ENCODE results near the gene TNC.

TNC gene

DNA sequence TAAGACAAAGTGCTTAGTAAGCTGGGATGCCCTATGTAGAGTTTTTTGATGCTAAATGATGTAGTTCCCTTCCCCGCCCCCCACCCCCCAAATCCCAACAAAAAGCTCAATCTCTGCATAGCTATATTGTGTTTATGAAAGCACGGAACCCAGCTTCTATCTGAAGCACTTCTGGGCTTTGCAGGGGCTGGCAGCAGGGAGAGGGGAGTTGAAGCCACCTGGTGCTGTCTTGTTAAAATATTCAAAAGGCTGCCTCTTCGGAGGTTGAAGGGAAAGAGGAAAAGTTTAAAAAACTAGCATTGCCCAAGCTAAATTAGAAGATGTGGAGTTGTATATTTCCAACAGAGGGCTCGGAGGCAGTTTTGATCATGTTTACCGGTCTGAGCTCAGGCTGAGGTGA is 5.0 kb upstream of the TNC start:
- no peaks in the 10 kb centered on the region for H3K9me2 ChIP-seq (replicated peaks; ENCODE audit: insufficient read depth, low read length)
- no peak overlapping the region for H3K27ac ChIP-seq (ENCODE audit: low read depth, low read length)
- H2AFZ ChIP-seq (ENCODE audit: low read depth, low read length, severe bottlenecking) = no peak overlapping the region
- H4K20me1 ChIP-seq (ENCODE audit: low read depth, low read length) = no peaks in the 10 kb centered on the region
- H3K36me3 ChIP-seq (ENCODE audit: low read length) = no peaks in the 10 kb centered on the region
- H3K79me2 ChIP-seq (ENCODE audit: insufficient read depth, low read length) = no peaks in the 10 kb centered on the region
- no peaks in the 10 kb centered on the region; the same call in 1 of the 2 replicates for H3K27me3 ChIP-seq (ENCODE audit: low read length)
- H3K4me2 ChIP-seq (ENCODE audit: low read depth, low read length, poor library complexity, severe bottlenecking) = no peak overlapping the region
- H3K9ac ChIP-seq (ENCODE audit: low read length) = no peak overlapping the region
- H3F3A ChIP-seq (ENCODE audit: insufficient read depth) = no peaks in the 10 kb centered on the region
- no peak for TF ChIP-seq EZH2phosphoT487 (conservative IDR thresholded peaks at IDR 0.05; ENCODE audit: low read length)
- TF ChIP-seq, protein P1, sequence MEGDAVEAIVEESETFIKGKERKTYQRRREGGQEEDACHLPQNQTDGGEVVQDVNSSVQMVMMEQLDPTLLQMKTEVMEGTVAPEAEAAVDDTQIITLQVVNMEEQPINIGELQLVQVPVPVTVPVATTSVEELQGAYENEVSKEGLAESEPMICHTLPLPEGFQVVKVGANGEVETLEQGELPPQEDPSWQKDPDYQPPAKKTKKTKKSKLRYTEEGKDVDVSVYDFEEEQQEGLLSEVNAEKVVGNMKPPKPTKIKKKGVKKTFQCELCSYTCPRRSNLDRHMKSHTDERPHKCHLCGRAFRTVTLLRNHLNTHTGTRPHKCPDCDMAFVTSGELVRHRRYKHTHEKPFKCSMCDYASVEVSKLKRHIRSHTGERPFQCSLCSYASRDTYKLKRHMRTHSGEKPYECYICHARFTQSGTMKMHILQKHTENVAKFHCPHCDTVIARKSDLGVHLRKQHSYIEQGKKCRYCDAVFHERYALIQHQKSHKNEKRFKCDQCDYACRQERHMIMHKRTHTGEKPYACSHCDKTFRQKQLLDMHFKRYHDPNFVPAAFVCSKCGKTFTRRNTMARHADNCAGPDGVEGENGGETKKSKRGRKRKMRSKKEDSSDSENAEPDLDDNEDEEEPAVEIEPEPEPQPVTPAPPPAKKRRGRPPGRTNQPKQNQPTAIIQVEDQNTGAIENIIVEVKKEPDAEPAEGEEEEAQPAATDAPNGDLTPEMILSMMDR (IDR thresholded peaks at IDR 0.05; ENCODE audit: insufficient read depth, low read length, poor library complexity, severe bottlenecking) = no peak
- H3K4me3 ChIP-seq (ENCODE audit: insufficient read depth, low read length, poor library complexity, severe bottlenecking) = no peak overlapping the region
- H3K9me3 ChIP-seq (ENCODE audit: insufficient read depth, low read length) = no peaks in the 10 kb centered on the region

DNA sequence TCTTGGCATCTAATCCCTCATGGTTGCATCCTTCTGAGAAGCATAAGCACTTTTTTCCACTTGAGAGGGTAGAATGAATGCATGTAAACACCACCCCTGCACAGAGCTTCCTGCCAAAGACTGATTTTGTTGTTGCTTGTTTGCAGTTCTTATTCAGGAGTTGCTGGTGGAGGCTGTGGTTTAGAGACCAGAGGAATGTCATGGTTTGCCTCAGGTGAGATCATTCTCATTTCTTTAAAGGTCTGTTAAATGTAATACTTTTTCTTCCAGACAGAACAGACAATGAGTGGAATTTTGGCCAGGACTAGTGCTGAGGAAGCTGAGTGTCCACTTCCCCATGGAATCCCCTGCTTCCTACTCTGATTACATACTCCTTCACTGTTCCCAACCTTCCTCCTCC is 3.2 kb upstream of the TNC start:
- H3K9me3 ChIP-seq (ENCODE audit: insufficient read depth, low read length) = no peaks in the 10 kb centered on the region
- no peaks in the 10 kb centered on the region for H3K36me3 ChIP-seq (ENCODE audit: low read length)
- H3K4me3 ChIP-seq (ENCODE audit: insufficient read depth, low read length, poor library complexity, severe bottlenecking) = no peak overlapping the region
- no peak overlapping the region for H3K27ac ChIP-seq (ENCODE audit: low read depth, low read length)
- H4K20me1 ChIP-seq (ENCODE audit: low read depth, low read length) = no peaks in the 10 kb centered on the region
- H3K27me3 ChIP-seq (ENCODE audit: low read length) = no peaks in the 10 kb centered on the region; the same call in 1 of the 2 replicates
- no peak for TF ChIP-seq EZH2phosphoT487 (conservative IDR thresholded peaks at IDR 0.05; ENCODE audit: low read length)
- TF ChIP-seq, protein P1 (IDR thresholded peaks at IDR 0.05; ENCODE audit: insufficient read depth, low read length, poor library complexity, severe bottlenecking) = no peak
- H3K4me2 ChIP-seq (ENCODE audit: low read depth, low read length, poor library complexity, severe bottlenecking) = no peak overlapping the region
- H3F3A ChIP-seq (ENCODE audit: insufficient read depth) = no peaks in the 10 kb centered on the region
- no peaks in the 10 kb centered on the region for H3K79me2 ChIP-seq (ENCODE audit: insufficient read depth, low read length)
- no peak overlapping the region for H3K9ac ChIP-seq (ENCODE audit: low read length)
- no peak overlapping the region for H2AFZ ChIP-seq (ENCODE audit: low read depth, low read length, severe bottlenecking)
- no peaks in the 10 kb centered on the region for H3K9me2 ChIP-seq (replicated peaks; ENCODE audit: insufficient read depth, low read length)

DNA sequence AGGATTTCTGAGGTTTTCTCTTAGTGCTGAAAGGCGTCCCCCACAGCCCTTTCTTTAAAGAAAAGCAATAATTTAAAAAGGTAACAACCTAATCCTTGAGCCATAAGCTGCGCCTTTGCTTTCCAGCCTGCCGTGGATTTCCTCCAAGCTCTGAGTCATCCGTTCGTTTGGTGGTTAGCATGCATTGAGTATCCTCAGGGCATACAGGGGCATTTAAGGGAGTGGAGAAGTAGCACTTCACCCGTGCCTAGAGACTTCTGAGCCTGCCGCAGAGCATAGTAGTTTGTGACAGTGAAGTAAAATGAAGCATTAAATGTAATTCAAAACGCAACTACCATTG is 892 bp upstream of the TNC start:
- Histone ChIP-seq H3K9ac (ENCODE audit: low read length) (no peak overlapping the region), H3K4me3 (ENCODE audit: insufficient read depth, low read length, poor library complexity, severe bottlenecking) (no peak overlapping the region), H3K79me2 (ENCODE audit: insufficient read depth, low read length) (no peaks in the 10 kb centered on the region), H3K4me2 (ENCODE audit: low read depth, low read length, poor library complexity, severe bottlenecking) (no peak overlapping the region), H3K27ac (ENCODE audit: low read depth, low read length) (no peak overlapping the region), H2AFZ (ENCODE audit: low read depth, low read length, severe bottlenecking) (no peak overlapping the region), H3K27me3 (ENCODE audit: low read length) (no peaks in the 10 kb centered on the region; the same call in 1 of the 2 replicates), H4K20me1 (ENCODE audit: low read depth, low read length) (no peaks in the 10 kb centered on the region), H3F3A (ENCODE audit: insufficient read depth) (no peaks in the 10 kb centered on the region), H3K9me2 (replicated peaks; ENCODE audit: insufficient read depth, low read length) (no peaks in the 10 kb centered on the region), H3K36me3 (ENCODE audit: low read length) (no peaks in the 10 kb centered on the region), H3K9me3 (ENCODE audit: insufficient read depth, low read length) (no peaks in the 10 kb centered on the region)
- no peak for TF ChIP-seq EZH2phosphoT487 (conservative IDR thresholded peaks at IDR 0.05; ENCODE audit: low read length)
- TF ChIP-seq, protein P1 (IDR thresholded peaks at IDR 0.05; ENCODE audit: insufficient read depth, low read length, poor library complexity, severe bottlenecking) = no peak

Data from SU-DHL-6 (cell line).